HL-60/S4 treated with phorbol 12-myristate 13-acetate at 8.2 ng/mL for 4 days and 3 days (cell line): ENCODE data around the gene NR4A1.

Experiments
- in situ Hi-C: fragments of 300-500 bp; cut with MboI; formaldehyde crosslinking; loops from 2 replicates; pipeline ENCODE4 v1.15.0; 2022; ENCODE audit warnings: low sequenced_read_pairs

NR4A1 gene

GRCh38 chr12:52076811-52077210 is 25.6 kb downstream of the NR4A1 start:
- in situ Hi-C loops: no loop called here

- in situ Hi-C loops: no loop called here
Observed at GRCh38 chr12:52078276-52078675, 27.0 kb downstream of the NR4A1 start.

GRCh38 chr12:52079576-52080402 is 28.5 kb downstream of the NR4A1 start, which contains the start of gene SMIM41:
Gene SMIM41 (plus strand): TSS chr12:52079704. CDS start chr12:52079780, 76 bp downstream.
- in situ Hi-C loops: loop anchor here (5.0 kb wide), 1 partner anchor 52 kb away; no protein-coding TSS in a partner anchor

GRCh38 chr12:52080403-52081251 is 29.4 kb downstream of the NR4A1 start:
- in situ Hi-C loops: loop anchor here (5.0 kb wide), 1 partner anchor 53 kb away; no protein-coding TSS in a partner anchor

GRCh38 chr12:52081263-52081733 is 30.1 kb downstream of the NR4A1 start:
- in situ Hi-C loops: loop anchor here (5.0 kb wide), 1 partner anchor 54 kb away; no protein-coding TSS in a partner anchor

- in situ Hi-C loops: loop anchor here (5.0 kb wide), 1 partner anchor 55 kb away; no protein-coding TSS in a partner anchor
Observed at GRCh38 chr12:52082026-52082668, 30.9 kb downstream of the NR4A1 start.

DNA sequence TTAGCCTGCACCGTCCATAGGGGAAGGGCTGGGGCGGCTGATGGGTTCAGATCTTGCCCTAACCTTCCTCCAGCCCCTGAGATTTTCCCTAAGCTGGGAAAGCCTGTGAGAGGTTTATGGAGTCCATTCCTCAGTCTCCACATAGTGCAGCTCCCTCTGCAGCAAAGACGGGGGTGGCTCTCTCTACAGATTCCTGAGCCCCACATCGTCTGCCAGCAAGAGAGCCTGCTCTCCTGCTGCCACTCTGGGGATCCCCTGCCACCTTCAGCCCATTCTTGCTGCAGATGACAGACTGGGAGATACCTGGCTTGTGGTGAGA is 31.4 kb downstream of the NR4A1 start:
- in situ Hi-C loops: loop anchor here (5.0 kb wide), 1 partner anchor 55 kb away; no protein-coding TSS in a partner anchor

GRCh38 chr12:52082988-52083637 is 31.9 kb downstream of the NR4A1 start:
- in situ Hi-C loops: loop anchor here (5.0 kb wide), 1 partner anchor 56 kb away; no protein-coding TSS in a partner anchor

DNA sequence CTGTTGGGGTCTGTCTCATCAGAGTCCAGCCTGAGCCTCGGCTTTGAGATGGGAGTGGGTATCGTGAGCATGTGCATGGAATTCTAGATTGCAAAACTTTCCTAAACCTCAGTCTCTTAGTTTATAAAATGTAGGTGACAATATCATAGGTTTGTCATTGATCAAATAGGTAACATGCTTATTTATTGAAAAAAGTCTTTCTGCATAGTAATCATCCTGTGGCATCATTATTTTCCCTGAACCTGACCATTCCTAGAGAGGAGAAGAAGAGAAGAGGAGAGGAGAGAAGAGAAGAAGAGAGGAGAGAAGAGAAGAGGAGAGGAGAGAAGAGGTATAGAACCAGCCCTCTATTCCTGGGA is 32.4 kb downstream of the NR4A1 start:
- in situ Hi-C loops: loop anchor here (5.0 kb wide), 1 partner anchor 56 kb away; no protein-coding TSS in a partner anchor

DNA sequence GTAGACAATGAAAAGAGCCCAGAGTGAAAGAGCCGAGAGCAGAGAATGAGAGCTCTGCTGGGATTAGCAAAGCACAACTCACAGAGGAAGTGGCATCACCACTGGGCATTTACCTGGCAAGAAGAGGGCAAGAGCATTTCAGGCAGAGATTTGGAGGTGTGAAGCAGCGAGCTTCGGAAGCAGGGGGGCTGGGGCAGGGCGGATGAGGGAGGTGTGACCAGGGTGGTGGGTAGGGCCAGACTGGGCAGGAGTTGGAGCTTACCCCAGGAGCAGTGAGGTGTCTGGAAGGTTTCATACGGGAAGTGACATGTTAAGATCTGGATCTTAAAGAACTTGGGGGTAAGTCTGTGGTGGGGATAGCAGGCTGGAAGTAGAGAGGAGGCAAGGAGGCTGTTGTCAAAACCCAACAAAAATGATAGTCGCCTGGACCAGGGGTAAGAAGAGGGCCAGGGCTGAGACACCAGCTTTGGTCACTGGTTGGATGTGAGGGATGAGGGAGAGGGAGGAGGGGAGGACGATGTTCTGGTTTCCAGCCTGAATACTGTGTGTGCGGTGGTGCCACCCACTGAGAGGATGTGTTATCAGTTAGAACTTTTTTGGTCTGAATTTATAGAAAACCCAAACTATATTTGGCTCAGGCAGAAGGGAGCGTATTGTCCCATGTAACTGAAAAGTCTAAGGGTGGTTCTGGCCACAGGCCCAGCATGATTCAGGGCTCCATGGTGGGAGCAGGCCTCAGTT is 33.4 kb downstream of the NR4A1 start:
- in situ Hi-C loops: loop anchor here (5.0 kb wide), 1 partner anchor 57 kb away; no protein-coding TSS in a partner anchor

GRCh38 chr12:52085682-52086180 is 34.5 kb downstream of the NR4A1 start:
- in situ Hi-C loops: no loop called here

DNA sequence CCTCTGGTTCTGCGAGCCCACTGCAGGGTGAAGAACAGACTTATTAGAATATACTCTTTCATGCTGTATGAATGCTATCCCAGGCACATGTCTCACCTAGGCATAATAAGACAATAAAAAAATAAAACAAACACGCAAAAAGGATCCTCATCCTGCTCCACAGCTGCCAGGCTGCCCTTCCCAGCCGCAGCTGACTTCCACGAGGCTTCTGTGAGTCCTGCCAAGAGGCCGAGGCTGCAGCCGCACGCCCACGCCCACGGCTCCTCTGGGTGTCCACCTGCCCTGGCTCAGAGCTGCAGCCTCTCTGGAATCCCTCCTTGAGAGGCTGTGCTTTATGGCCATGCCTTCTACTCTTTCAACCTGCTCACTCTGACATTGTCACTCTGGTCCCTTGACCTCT is 35.1 kb downstream of the NR4A1 start:
- in situ Hi-C loops: no loop called here

DNA sequence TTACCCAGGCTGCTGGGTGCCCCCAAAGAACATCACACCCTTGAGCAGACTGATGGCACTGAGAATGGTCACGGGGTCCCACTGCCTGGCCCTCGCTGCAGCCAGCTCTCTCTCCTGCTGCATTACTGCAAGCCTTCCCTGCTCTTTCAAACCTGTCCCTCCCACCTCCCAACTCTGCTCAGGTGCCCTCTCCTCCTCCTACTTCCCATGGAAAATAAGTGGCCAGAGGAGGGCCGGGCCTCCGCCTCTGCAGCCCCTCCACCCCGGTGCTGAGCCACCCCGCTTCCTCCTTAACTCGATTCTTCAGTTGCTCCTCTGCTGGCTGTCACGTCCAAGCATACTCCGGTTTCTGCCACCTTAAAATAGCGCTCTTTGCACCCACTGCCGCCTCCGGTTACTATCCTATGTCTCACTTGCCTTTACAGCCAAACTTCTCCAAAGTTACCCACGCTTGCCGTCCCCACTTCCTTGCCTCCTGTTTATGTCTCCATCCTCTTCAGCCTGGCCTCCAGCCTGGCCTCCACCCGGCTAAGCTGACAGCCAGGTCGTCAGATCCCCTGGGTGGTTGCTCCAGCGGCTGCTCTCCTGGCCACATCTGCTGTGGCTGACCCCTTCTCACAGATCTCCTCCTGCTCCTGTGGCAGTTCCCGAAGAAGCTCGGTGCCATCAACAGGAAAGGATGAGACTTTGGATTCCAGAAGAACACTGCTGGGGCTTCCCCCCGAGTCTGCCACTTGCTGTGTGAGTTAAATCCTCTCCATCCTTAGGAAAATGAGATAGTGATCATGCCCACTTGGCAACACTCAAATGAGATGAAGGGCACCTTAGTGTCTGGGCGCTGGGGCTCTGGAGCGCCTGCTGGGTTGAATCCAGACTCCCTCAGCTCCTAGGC is 35.9 kb downstream of the NR4A1 start:
- in situ Hi-C loops: no loop called here

DNA sequence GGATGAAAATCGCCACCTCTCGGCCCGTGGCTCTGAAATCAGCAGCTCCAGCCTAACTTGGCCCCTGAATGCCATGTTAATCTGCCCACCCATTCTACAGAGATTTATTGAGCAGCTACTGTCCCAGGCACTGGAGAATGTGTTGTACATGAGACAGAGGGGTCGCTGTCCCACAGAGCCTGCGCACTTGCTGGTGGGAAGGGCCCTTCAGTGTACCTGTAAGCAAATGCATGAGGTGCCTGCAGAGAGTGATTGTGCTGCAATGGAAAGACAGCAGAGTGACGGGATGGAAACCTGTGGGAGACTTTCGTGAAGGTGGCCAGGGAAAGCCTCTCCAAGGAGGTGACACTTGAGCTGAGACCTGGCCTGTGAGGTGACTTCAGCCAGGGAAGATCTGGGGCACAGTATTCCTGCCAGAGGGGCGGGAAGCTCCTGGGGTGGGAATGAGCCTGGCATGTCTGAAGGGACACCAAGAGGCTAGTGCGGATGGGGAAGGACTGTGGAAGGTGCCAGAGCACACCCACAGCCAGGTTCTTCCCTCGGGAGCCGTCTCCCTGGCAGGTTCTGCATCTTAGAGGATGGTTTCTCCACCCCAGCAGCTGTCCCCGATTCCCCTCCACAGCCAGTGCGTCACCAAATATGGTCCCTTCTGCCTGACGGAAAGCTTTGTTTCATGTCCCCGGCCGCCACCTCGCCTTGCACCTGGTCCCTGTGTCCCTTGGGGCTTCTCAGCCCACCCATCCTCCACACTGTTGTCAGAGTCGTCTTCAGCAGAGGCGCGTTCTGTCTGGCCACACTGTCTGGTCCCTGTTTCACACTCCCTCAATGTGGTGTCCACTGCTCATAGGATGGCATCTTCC is 36.9 kb downstream of the NR4A1 start:
- in situ Hi-C loops: no loop called here

GRCh38 chr12:52089491-52089890 is 38.2 kb downstream of the NR4A1 start:
- in situ Hi-C loops: no loop called here

GRCh38 chr12:52090291-52090690 is 39.0 kb downstream of the NR4A1 start:
- in situ Hi-C loops: no loop called here

DNA sequence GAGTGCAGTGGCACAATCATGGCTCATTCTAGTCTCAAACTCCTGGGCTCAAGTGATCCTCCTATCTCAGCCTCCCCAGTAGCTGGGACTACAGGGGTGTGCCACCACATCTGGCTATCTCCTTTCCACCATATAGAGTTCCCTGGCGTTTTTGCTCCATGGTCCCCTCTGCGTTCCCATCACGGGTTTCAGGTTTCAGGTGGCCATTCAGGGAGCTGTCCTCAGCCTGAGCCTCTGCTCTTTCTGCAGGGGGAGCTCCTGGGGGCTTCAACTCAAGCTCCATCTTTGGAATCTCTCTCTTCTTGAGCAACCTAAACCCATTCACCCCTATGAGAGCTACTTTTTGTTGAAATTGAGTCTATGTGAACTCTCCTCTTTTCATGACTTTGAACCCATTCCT is 39.8 kb downstream of the NR4A1 start:
- in situ Hi-C loops: no loop called here

DNA sequence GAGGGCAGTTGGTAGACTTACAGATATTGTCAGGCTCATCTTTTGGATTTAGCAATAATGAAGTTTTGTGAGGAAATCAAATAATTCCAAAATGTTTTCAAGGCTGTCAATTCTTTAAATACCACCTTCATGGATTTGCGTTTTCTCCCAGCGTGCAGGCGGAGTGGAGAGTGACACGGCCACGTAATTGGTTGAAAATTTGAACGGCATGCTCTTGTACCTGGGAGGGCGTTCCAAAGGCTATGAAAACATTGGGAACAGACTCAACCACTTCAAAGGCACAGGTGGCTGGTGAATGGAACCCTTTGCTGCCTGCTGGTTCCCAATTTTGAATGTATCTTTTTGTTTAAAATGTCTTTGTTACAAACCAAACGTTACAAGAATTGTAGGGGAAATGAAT is 40.6 kb downstream of the NR4A1 start:
- in situ Hi-C loops: no loop called here
